GM13976 (cell line): Measurements from ENCODE around the gene PLEKHG4B.
A peak's percentile ranks its signal among the peaks of the same experiment; 100 is the strongest.
"Not testable (repeated sequence)": the region's sequence is repeated elsewhere in the genome, so short reads cannot be mapped to it uniquely, and the experiment has no call there.

ENCODE experiments used
- DNase-seq: peaks from one replicate; pipeline ENCODE4 v3.0.0; 2012; ENCODE audit warnings: low spot score
- in situ Hi-C: fragments of 300-500 bp; cut with MboI; formaldehyde crosslinking; loops from one replicate; pipeline ENCODE4 v1.12.0; 2022; ENCODE audit warnings: low sequenced_read_pairs, mixed read lengths, inconsistent platforms; ENCODE audit not compliant: unreplicated experiment
- TF ChIP-seq, protein P1 (sequence below): IDR thresholded peaks from 2 replicates; pipeline ENCODE4 v1.5.1; 2012; ENCODE audit warnings: borderline replicate concordance, mild to moderate bottlenecking; ENCODE audit not compliant: insufficient read depth; ENCODE audit errors: extremely low read depth, missing control alignments, control extremely low read depth

PLEKHG4B gene, protein sequence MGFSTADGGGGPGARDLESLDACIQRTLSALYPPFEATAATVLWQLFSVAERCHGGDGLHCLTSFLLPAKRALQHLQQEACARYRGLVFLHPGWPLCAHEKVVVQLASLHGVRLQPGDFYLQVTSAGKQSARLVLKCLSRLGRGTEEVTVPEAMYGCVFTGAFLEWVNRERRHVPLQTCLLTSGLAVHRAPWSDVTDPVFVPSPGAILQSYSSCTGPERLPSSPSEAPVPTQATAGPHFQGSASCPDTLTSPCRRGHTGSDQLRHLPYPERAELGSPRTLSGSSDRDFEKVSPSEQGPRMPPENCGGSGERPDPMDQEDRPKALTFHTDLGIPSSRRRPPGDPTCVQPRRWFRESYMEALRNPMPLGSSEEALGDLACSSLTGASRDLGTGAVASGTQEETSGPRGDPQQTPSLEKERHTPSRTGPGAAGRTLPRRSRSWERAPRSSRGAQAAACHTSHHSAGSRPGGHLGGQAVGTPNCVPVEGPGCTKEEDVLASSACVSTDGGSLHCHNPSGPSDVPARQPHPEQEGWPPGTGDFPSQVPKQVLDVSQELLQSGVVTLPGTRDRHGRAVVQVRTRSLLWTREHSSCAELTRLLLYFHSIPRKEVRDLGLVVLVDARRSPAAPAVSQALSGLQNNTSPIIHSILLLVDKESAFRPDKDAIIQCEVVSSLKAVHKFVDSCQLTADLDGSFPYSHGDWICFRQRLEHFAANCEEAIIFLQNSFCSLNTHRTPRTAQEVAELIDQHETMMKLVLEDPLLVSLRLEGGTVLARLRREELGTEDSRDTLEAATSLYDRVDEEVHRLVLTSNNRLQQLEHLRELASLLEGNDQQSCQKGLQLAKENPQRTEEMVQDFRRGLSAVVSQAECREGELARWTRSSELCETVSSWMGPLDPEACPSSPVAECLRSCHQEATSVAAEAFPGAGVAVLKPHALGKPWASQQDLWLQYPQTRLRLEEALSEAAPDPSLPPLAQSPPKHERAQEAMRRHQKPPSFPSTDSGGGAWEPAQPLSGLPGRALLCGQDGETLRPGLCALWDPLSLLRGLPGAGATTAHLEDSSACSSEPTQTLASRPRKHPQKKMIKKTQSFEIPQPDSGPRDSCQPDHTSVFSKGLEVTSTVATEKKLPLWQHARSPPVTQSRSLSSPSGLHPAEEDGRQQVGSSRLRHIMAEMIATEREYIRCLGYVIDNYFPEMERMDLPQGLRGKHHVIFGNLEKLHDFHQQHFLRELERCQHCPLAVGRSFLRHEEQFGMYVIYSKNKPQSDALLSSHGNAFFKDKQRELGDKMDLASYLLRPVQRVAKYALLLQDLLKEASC (N-terminal part only)

GRCh38 chr5:91556-92263 lies at the start of gene PLEKHG4B:
TSS of gene PLEKHG4B (plus strand) at chr5:92168. CDS start at chr5:92232, 64 bp downstream.
- peak; percentile 51 for DNase-seq
- TF ChIP-seq, protein P1, sequence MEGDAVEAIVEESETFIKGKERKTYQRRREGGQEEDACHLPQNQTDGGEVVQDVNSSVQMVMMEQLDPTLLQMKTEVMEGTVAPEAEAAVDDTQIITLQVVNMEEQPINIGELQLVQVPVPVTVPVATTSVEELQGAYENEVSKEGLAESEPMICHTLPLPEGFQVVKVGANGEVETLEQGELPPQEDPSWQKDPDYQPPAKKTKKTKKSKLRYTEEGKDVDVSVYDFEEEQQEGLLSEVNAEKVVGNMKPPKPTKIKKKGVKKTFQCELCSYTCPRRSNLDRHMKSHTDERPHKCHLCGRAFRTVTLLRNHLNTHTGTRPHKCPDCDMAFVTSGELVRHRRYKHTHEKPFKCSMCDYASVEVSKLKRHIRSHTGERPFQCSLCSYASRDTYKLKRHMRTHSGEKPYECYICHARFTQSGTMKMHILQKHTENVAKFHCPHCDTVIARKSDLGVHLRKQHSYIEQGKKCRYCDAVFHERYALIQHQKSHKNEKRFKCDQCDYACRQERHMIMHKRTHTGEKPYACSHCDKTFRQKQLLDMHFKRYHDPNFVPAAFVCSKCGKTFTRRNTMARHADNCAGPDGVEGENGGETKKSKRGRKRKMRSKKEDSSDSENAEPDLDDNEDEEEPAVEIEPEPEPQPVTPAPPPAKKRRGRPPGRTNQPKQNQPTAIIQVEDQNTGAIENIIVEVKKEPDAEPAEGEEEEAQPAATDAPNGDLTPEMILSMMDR, result no peak
- in situ Hi-C loops, result no loop called here

GRCh38 chr5:42250-42649 lies 49.7 kb upstream of the PLEKHG4B start:
- no peak for DNase-seq
- in situ Hi-C loops, result no loop called here
- TF ChIP-seq, protein P1, result no peak

DNA sequence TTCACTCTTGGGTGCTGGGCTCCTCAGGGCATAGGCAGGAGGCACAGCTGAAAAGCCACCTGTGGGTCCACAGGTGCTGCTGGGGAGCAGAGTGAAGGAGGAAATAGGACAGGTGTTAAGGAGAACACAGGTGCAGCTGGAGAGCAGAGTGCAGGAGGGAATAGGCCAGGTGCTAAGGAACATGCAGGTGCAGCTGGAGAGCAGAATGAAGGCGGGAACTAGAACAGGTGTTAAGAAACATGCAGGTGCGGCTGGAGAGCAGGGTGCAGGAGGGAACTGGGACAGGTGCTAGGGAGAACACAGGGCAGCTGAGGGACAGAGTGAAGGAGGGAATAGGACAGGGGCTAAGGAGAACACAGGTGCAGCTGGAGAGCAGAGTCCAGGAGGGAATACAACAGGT lies 43.8 kb upstream of the PLEKHG4B start:
- DNase-seq, result no peak
- in situ Hi-C loops, result no loop called here
- TF ChIP-seq, protein P1, result no peak

DNA sequence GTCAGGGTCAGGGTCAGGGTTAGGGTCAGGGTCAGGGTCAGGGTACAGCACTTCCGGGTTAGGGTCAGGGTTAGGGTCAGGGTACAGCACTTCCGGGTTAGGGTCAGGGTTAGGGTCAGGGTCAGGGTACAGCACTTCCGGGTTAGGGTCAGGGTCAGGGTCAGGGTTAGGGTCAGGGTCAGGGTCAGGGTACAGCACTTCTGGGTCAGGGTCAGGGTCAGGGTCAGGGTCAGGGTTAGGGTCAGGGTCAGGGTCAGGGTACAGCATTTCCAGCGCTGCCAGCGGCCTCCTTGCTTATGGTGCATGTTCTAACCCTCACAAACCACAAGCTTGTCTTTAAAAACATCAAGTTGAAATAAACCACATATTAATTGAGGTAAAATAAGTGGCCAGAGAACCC lies 42.4 kb upstream of the PLEKHG4B start:
- in situ Hi-C loops, DNase-seq: not testable (repeated sequence)

DNA sequence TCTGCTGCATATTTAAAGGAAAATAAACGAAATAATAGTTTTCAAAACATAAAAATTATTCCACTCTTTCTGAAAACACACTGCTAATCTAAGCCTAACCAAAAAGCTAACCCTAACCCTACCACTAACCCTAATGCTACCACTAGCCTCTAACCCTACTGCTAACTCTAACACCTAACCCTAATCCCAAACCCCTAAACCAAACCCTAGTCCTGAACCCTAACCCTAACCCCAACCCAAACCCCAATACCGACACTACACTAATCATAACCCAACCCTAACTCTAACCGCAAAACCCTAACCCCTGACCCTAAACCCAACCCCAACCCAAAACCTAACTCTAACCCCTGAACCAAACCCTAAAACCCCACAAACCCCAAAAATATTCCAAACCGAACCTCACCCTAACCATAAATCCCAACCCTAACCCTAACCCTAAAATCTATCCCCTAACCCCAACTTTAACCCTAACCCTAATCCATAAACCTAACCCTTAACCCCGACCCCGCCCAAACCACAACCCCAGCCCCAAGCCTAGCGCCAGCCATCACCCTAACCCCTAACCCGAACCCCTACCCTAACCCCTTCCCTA lies 41.9 kb upstream of the PLEKHG4B start:
- TF ChIP-seq, protein P1, result no peak
- in situ Hi-C loops, result no loop called here
- DNase-seq, result no peak

DNA sequence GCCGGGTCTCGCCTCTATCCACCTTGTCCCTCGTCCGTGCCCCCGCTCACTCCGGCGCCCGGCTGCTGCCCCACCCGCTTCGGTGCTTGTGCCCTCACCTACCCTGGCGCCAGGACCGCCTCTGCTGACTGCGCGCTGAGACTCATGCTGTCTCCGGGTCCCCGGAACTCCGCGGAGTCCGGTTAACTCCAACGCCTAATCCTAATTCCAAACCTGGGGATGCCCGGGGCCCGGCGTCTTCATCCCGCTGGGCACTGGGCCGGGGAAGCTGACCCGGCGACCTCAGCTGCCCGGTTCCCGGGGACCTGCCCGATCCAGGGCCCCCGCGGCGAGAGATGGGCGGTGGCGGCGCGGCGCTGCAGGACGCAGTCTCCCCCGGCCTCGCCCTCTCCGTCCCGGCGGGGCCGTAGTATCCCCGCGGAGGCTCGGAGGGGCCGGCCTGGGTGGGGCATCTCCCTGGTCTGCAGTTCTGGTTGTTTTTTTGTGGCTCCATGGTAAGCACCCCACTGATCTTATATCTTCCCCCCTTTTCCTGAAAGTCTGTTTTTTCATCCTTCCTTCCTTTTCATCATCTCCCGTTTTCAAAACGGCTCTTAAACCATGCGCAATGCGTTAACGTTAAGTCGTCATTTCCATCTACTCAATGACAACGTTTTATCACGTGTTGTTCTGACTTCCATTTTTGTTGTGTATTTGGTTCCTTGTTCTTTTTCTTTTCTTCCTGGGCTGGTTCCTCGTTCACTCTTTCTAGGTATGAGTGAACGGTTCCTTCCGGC lies 41.1 kb upstream of the PLEKHG4B start:
- in situ Hi-C loops, result no loop called here
- no peak for DNase-seq
- TF ChIP-seq, protein P1, result no peak
